HG02642 (cell line): ENCODE data around the gene LRRC71.

Experiments used
- ATAC-seq: cut with Tn5 transposase; IDR thresholded peaks from one replicate; pipeline ENCODE4 v1.9.1; 2021; ENCODE audit warnings: mild to moderate bottlenecking; ENCODE audit not compliant: unreplicated experiment, poor library complexity

Gene LRRC71

DNA sequence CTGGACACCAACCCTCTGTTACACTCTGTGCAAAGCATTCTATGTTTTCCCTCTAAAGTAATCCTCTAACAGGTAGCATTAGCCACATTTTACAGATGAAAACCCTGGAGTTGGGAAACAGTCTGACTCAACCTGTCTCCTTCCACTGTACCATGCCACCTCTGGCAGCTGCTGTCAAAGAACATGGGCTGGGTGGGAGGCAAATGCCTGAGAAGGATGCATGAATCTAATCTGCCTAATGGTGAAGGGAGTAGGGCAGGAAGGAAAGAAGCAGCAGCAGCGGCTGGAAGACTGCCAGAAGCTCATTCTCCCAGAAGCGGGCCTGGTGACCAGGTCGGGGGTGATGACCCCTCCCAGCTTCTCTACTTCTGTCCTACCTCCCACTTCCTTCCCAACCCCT is 21.7 kb downstream of the LRRC71 start:
- no peak for ATAC-seq

DNA sequence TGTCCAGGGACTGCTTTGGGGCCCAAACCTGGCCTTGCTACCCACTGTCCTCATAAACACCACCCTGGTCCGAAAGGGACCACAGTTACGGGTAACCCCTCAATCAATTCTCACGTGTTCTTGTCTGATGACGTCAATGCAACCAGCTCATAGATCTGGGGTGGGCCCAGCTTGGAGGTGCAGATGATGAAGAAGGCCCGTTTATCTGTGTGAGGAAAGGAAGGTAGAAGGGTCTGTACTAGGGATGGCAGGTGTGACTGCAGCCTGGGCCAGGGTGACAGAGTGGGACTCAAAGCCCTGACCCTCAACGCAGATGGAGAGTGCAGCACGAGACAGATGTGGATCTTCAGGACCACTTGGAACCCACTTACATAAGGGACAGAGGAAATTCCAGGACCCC is 22.1 kb downstream of the LRRC71 start:
- no peak for ATAC-seq

DNA sequence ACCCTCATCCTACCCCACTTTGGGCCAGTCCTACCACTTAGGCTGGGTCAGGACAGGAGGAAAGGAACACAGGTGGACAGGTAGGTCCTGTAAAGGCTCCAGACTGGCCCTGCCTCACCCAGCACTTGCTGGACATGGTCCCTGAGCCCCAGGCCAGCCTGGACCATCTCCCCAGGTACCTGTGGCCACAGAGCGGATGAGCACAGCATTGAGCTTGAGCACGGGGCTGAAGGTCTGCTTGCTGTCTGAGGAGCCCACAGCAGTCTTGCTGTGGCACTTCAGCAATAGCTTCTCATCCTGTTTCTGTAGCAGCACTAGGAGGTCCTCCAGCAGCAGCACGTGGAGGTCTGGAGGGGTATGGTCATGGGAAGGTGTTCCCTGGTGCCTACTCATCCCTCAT is 23.3 kb downstream of the LRRC71 start:
- ATAC-seq = no peak

DNA sequence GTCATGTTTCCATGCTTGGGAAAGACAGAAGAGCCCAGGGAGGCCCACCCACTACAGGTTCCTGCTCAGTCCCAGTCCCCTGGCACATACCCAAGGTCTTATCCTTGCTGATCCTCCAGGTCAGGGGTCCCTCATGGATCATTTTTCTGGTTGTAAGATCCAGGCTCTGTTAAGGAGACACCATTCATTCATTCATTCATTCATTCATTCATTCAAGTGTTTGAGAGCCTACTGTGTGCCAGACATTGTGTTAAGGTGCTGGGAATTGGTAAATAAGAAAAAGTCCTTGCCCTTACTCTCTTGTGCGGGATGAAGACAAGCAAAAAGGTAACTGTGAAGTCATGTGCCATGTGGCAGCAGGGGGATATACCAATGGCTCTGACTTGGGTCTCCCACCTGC is 23.8 kb downstream of the LRRC71 start:
- ATAC-seq = no peak

DNA sequence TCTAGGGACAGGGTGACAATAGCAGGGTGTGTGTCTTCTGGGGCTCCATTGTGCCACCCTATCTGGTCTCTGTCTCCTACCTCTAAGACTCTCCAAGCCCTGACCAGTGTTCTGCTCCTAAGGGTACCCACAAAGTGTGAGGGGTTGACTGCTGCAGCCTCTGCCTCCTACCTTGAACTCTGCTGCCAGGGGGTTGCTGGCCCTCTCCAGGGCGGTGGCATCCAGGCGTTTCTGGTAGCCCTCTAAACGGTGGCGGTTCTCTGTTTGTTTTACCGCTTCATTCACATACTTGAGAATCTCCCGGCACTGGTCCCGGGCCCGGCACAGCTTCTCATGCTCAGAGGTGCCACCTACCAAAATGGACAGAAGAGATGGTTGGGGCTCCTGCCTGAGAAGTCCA is 24.4 kb downstream of the LRRC71 start:
- no peak for ATAC-seq

DNA sequence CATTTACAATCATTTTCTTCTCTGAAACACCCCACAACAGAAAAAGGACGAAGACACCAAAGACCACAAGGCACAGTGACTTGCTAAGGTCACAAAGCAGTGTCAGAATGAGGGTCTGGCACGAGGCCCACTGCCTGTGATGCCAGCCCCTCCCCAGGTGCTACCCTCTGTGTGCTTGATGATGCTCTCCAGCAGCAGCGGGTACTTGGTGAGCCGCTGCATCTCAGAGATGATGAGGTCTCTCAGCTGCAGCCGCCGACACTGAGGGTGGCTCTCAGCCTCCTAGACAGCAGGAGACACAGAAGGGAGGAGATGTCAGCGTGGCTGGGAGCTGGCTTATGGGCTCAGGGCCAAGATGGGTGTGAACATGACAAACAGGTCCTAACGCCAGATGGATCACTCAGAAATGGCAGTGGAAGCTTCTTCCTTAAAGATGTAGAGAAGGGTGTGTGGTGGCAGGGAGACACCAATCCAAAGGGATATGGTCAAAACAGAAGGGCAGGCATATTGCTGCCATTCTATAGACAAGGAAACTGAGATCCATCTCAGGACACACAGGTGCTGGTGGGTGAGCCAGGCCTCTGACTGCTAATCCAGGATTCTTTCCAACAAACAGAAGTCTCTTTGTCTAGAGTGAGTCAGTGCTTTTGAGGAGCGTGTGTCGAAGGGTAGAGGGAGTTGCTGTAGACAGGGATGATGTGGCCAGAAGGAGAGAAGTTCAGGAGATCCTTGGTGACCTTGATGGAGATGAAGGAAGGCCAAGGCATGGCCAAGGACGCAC is 25.6 kb downstream of the LRRC71 start:
- ATAC-seq = no peak

DNA sequence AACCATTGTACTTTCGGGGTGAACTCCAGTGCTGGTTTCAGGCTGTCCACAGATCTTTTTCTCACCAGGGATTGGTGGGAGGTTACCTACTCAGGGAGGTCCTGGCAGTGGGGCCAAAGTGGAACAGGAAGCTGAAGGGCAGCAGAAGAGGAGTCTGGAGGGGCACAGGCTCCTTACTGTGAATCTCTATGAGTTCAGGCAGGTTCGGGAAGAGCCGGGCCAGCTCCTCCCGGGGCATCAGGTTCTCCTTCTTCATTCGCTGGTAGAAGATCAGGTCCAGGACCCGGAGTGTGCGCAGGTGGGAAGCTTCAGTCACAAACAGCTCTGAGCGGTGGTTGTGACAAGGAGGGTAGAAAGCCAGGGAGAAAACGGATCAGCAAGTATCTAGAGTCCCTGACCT is 26.7 kb downstream of the LRRC71 start:
- ATAC-seq = no peak

DNA sequence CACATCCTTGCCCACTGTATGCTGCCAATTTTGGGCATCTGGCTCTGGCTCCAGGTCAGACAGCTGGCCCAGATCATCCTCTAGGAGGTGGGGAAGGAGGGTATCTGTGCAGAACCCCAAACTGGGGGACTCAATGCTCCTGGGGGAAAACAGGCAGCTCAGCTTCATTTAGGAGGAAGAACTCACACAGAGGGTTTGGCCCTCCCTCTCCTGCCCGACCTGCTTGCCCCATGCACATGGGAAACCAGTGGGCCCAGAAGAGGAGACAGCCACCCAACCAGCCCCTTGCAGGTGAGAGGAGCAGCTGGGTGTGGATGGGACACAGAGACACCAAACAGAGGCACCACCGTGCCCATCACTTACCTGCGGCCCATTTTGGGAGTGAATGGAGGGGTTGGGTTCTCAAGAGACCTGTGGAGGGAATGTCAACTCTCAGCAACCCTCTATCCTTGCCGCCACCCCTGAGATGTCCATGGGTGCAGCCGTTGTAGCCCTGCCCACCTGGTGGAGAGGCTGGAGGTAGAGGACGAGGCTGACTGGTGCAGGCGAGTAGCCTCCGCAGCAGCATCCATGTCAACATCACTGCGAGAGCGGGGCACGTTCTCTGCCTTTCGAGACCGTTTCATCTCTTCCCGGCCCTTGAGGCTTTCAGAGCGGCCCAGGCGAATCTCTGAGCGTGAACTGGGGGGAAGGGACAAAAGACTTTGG is 27.5 kb downstream of the LRRC71 start:
- no peak for ATAC-seq

DNA sequence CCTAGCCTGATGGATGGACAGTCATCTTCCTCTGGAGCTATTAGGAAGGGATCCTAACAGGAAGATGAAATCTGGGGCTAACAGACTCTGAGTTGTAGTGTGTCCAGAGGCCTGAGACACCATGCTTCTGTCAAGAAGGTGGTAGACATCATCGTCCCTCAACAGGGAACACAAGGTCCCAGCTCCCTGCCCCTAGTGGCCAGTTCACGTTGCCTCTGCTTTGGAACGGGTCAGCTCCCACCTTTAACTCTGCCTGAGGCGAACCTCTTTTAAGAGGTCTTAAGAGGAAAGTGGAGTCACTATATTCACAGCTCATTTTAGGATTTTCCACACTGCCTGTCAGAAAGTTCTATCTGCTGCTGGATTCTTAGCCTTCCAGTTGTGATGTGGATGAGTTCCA is 28.3 kb downstream of the LRRC71 start:
- no peak for ATAC-seq

DNA sequence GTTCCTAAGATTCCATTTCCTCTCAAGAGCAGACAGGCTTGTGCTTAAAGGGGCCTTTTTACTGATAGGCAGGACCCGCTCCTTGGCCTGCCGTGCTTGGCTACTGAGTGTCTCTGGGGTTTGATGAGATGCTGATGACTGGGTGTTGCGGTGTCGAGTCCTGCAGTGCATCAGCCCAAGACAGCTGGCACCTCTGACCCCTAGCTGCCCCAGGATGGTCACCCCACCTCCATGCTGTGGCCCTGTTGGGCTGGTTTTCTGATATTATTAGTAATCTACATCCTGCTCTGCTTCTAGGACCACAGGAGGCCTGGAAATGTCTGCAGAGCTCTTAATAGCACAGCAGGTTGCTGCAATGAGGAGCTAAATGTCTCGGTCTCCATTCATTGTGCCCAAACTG is 28.7 kb downstream of the LRRC71 start:
- ATAC-seq = no peak

DNA sequence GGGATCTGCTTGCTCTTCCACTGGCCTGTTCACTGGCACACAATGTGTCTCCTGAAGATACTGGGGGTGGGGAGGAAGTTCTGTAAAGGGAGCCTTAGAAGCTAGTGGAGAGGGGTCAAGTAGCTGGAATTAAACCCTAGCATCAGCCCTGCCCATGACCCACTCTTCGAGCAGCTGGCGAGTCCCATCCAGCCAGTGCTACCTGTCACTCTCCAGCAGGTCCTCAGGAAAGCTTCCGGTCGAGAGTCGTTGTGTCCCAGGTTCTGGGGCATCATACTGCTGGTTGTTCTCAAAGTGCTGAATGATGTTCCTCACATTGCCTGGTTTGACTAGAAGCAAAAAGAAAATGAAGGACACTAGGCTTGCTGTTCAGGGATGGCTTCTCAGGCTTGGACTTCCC is 30.9 kb downstream of the LRRC71 start:
- ATAC-seq = no peak

DNA sequence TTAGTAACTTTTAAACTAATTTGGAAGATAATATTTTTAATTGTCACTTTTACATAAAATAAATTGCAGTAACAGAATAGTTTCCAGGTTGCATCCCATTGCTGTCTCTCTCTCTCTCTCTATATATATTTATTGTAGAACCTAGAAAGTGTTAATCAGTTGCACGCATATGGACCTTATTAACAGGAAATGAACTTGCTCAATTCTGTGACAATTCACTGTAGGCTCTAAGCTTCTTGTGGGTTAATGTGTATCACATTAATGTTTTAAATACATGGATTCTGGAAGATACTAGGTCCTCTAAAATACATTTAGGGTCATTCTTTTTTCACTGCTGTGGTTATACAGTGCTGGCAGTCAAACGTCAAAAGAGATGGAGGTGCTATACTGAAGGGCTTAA is 33.1 kb downstream of the LRRC71 start:
- ATAC-seq = no peak

DNA sequence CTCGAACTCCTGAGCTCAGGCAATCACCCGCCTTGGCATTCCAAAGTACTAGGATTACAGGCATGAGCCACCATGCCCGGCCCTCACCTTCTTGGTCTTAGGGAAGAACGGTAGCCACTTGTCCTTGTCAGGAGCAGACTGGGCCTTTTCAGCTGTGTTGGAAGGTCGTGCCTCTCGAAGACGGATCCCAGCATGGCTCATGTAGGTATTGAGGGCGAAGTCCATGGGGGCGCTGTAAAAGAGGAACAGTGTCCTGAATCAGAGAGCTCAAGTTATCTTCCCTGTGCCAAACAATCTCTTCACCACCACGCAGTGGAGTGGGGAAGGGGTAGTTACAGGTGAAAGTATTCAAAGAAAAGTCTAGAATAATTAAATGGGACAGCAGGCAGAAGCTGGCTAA is 35.9 kb downstream of the LRRC71 start:
- no peak for ATAC-seq

DNA sequence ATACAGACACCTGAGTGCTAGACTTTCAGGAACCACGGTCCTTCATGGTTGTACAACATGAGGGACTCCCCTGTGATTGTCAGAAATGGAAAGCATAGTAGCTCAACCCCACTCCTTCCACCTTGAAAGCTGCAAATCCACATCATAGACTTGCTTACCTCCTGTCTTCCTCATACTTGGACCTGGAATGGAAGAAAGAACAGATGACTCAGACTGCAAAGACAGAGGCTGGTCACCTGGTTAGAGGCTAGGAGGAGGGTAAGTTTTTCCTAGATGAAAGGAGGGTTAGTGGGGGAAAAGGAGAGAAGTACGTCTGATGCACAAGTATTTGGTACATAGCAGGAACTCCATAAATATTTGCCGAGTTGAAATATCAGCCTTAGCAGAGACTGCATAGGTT is 37.2 kb downstream of the LRRC71 start:
- ATAC-seq = no peak

DNA sequence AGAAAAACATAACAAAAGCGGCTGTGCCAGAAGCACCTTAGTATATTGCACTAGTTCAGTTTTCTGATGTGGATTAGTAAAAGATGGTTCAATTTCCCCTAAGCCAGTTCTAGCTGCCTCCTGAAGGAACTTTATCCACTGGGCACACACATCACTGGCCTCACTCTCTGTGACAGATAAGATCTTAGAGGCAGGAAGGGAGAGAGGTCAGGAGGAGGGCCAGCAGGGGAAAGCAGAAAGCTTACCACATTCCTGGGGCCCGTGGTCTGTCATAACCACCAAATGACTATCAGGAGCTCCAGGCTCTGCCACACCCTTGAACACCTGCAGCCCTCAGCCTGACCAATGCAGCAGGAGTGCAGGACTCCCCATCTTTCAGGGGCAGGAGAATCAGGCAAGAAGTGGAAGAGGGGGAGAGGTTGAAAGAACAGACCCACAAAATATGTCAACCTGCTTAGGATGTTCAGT is 37.8 kb downstream of the LRRC71 start:
- no peak for ATAC-seq

DNA sequence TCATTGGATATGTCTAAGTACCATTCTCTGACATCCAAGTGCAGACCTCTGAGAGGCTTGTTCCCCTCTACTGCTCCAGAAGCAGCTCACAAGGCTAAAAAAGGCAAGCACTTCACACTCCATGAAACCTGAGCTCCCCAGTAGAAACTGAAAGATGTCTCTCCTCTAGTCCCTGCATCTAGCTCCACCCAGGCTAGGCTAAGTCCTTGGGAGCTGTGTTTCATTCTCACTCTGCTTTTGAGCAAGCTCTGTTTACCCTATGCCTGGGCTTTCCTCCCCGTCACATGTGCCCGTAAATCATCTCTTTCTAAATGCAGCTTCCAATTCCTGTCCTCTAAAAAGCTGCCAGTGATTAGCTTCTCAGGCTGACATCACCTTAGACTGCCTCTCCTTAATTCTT is 39.0 kb downstream of the LRRC71 start:
- no peak for ATAC-seq

DNA sequence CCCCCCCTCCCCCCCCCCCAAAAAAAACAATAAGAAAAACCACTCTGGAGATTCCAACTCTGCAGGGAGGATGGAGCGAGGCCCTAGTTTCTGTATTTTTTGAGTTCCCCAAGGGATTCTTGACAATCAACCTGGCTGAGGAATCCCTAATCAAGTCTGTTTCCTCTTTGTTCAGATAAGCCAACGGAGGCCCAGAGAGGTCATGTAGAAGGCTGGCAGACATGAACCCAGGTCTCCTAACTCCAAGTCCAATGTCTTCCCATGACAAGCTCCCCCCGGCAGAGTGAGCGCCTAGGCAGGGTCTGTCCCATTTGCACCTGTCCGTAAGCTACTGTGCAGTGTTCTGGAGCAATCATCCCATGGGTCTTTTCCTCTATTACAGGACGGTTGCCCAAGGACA is 39.5 kb downstream of the LRRC71 start:
- ATAC-seq = no peak

DNA sequence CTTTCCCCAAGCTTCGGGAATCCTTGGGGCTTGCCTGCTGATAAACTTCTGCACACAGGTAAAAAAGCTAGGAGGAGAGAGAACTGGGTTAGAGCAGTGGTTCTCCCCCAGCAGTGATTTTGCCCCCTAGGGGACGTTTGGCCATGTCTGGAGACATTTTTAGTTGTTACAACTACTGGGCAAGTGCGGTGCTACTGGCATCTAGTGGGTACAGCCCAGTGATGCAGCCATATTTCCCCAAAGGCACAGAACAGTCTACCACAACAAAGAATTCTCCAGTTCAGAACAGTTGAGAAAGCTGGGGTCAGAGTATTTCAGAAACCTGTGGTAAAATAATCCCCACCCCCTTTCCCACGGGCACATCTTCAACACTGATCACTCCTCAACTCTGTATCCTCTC is 41.3 kb downstream of the LRRC71 start:
- ATAC-seq = no peak

DNA sequence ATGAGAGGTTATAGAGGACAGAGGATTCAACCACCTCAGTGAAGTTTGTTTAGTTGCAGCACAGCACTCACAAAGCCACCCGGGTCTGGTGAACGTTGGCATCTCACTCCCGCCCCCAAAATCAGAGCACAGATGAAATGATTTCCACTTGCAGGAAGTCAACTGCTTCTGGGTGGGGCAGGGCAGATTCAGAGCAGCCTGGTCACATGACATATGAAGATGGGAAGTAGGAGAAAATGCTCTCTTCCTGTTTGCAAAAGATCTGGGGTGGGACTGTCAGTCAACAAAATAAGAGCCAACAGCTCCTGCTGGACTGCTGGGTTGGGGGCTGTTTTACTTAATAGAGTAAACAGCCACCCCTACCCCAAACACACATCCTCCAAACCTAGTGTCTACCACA is 43.2 kb downstream of the LRRC71 start:
- no peak for ATAC-seq

DNA sequence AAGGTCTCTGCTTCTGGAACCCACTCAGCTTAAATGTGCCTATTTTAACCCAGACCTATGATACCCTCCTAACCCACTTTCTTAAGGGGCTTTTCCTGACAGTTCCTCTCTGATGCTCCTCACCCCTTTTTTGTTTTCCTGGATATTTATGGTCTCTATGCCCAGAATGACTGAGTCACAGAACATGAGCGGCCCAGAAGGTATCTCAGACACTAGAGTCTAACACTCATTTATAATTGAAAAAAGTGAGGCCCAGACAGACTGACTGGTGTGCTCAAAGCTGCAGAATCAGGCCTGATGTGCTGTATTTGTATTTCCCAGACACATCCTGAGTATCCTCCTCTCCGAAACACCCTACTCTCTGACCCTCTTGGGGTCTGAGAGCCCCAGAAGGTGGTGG is 44.0 kb downstream of the LRRC71 start:
- no peak for ATAC-seq

DNA sequence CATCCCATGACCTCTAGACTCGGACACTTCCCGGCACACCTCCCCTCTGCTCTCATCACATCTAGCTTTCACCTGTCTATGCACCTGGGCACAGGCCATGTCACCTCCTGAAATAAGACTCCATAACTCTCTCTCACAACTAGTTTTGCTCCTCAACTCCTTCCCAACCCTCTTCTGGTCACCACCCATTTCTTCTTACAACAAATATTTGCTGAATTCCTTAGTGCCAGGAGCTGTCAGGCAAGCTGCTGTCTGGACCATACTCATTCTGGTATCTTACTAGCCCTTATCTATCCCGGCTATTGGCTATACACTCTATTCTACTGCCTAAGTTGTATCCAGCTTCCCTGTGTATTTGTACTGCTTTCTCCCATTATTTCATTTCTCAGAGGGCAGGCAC is 49.1 kb downstream of the LRRC71 start:
- ATAC-seq = no peak

DNA sequence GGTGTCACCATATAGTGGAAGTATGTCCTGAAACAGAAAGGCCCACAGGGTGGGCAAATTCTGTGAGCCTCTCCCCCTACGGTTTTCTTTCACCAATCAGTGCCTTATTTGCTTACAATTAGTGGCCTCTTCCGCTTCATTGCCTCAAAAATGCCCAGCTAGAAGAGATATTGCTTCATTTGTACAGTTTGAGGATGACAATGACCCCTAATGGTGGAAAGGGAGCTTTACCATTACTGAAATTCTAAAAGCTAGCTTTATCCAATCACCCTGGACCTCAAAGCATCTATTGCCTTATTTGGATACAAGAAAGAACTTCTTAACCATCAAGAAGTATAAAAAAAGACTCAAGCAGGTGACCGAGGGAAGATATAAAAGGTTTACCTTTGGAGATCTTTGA is 49.6 kb downstream of the LRRC71 start:
- no peak for ATAC-seq
